HG02885 (cell line): Measurements from ENCODE around the gene EGR4.

Experiments used
- ATAC-seq: cut with Tn5 transposase; IDR thresholded peaks from one replicate; pipeline ENCODE4 v1.9.1; 2021; ENCODE audit warnings: mild to moderate bottlenecking; ENCODE audit not compliant: unreplicated experiment, poor library complexity

The EGR4 gene

GRCh38 chr2:73291093-73291460 lies 2.3 kb downstream of the EGR4 start:
- no peak for ATAC-seq

- ATAC-seq: no peak
Observed at GRCh38 chr2:73290049-73290839, 3.1 kb downstream of the EGR4 start.

DNA sequence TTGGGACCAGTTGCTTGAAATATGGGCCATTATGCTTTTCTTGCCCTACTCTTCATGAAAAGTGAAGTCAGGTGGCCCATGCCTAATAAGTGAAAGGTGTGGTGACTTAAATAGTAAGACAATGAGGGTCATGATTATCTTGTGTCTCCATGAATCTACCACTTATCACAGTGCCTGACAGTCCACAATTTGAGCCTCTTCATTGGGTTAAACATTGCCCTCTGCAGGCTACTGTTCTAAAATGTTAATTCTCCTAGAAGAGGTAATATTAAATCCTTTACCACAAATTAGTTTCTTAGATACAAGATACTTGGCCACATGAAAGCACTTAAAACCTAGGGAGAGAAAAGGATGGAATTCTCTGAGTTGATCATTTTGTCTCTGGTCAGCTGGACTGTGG lies 4.0 kb downstream of the EGR4 start:
- no peak for ATAC-seq

DNA sequence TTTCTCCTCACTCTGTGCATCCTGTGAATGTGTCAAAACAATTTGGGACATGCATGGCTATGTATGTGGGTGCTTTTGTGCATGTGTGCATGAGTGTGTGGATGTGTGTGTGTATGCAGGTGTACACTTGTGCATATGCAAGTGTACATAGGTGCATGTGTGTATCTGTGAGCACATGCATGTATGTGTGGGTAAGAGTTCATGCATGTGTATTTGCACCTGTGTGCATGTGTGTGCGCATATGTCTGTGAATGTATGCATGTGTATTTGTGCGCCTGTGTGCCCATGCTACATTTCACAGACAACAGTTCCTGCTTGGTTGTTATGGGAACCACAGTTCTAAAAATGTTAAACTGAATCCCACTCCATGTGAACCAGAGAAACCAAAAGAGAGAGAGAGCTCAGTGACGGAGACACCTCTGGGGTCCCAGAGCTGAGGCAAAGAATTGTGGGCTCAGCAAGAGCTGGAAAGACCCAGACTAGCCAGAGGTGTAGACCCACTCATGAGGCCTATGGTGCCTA lies 7.2 kb downstream of the EGR4 start:
- no peak for ATAC-seq

- peak; percentile 57 for ATAC-seq
Observed at GRCh38 chr2:73285159-73285739, 8.1 kb downstream of the EGR4 start.

DNA sequence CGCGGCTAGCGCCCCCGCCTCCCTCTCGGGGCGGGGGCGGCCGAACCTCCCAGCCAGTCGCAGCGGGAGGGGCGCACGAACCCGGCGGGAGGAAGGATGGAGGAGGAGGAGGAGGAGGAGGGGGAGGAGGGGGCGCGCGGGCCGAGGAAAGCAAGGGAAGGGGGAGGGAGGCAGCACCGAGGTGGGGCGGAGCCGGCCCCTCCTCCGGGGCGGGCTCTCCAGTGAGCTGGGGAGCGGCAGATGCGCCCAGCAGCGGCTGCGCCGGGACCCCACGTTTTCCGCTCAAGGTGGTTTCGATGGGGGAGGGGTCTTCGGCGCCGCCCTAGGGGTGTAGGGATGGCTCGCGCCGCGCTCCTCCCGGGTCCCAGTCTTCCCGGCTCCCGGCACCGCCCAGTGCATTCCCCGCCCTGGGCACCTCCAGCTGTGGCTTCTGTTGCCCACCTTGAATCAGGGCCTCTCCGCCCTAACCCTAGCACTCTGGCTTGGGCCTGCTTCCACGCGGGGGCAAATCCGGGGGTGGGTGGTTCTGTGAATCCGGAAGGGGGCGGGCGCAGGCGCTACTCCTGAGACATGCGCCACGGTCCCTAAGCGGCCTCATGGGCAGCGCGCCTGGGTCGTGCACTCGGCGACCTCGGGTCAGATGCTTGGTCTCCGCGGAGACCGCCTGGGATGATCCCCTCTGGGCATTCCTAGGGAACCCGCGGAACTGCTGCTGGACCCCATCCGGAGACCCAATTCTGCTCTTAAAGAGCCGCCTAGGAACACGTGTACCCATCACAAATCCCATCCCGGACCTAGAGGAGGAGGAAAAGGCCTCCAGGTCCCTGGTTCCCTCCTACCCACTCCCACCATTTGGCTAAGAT lies 8.8 kb downstream of the EGR4 start, which contains the start of gene FBXO41:
Gene FBXO41, minus strand, starts transcription at position 183 of the 863 bp plus-strand sequence. CDS start 14,848 bp downstream, outside the sequence.
- peak; percentile 75 for ATAC-seq

- peak; percentile 24 for ATAC-seq
Observed at GRCh38 chr2:73283545-73284295, 9.6 kb downstream of the EGR4 start.

DNA sequence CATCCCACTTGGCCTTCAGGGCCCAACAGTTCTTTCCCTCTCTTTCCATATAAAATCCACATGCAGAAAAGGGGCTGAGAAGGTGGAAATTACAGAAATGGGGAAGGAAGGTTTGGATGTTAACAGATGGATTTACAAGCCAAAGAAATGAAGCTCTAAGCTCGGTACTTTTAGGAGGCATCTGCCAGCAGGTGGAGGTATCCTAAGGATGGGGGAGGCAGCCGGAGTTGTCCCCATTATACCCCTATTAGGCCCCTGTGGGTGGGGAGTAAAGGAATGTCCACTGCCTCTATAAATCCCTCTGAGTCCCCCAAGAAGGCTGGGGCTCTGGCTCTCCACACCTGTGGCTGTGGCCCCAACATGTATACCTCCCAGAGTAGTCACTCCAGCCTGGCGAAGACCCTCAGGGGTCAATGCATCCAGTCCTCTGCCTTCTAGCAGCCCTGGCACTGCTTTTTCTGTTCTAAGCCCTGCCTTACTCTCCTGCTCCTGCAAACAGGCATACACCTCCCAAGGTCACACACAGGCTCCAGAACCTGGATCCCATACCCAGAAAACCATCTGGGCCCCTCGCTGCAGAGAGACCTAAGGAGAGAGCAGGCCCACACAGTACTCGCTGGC lies 10.3 kb downstream of the EGR4 start:
- ATAC-seq: no peak

GRCh38 chr2:73281244-73281643 lies 12.1 kb downstream of the EGR4 start:
- no peak for ATAC-seq

GRCh38 chr2:73279852-73280251 lies 13.5 kb downstream of the EGR4 start:
- ATAC-seq: no peak

GRCh38 chr2:73272270-73272669 lies 21.1 kb downstream of the EGR4 start:
- ATAC-seq: no peak

DNA sequence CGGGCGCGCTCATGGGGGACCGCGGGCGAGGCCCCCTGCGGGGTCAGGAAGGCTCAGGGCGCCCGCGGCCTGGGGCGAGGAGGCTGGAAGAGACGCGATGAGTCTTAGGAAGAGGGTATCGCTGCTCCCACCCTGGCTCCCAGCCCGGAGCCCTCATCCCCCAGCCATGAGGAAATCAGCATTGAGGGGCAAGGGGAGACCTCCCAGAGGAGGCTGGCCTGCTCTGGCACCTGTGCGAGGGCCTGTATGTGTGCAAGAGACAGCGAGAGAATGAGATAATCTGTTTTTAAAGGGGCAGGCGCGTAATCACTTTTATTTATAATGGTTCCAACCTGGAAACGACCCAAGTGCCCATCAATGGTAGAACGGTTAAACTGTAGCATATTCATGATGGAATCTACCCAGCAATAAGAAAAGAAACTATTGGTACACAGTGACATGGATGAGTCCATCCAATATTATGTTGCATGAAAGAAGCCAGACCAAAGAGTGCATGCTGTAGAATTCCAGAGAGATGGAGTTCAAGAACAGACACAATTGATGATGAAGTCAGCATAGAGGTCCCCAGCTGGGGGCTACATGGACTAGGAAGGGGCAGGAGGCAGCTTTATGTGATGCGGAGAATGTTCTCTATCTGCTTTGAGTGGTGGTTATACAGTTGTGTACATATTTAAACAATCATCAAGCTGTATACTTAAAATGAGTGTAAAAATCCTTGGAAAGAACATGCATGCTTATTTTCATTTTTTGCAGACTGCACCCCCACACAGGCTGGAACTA lies 23.5 kb downstream of the EGR4 start:
- ATAC-seq: no peak

GRCh38 chr2:73268830-73269685 lies 24.3 kb downstream of the EGR4 start:
- ATAC-seq: no peak

GRCh38 chr2:73268366-73268829 lies 24.9 kb downstream of the EGR4 start:
- no peak for ATAC-seq

DNA sequence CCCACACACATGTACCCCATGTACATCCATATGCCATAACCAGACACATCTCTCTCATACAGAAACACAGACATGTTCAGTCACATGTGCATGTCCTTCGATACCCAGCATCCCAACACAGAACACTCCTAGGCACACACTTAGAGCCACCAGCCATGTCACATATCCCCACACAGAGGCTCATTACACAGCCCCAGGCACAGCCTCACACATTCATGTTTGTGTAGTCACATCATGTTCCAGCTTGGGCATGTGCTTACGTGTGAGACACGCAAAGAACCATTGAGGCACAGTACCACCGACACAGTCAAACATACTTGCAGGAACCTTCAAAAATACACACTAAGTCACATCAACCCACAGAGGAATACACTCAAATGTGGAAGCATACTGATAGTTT lies 26.3 kb downstream of the EGR4 start:
- ATAC-seq: no peak

DNA sequence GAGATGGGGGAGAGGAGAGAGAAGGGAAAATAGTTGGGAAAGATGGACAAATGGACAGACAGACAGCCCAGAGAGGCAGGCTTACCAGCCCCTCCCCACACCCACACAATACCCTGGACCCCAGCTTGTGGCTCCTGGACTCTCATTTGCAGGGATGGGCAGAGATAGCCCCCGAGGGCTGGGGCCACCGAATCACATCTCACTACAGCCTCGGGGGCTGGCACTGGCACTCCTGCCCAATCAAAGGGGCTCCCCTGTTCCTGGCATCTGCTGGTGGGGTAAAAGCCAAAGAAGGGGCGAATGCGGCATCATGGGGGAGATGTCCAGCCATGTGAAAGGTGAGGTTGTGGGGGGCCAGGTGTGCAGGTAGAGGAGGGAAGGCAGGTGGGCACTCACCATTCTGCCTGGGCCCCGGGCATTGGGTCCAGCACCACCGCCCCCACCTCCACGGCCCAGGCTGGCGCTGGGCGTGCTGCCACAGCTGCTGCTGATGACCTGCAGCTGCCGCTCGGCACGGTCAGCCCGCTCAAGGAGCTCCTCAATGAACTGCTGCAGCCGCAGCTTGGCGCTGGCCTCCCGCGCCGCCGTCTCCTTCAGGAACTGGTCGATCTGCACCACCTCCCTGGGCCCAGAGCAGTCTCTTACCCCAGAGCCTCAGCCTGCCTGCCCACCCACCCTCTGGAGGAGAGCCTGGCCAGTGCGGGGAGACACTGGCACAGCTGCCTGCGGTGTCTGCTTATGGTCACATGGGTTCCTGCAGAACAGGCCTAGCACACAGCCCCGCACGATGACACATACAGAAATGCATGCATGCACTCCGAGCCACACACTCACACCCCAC lies 27.1 kb downstream of the EGR4 start:
- ATAC-seq: no peak
